SJSA1 (cell line): ENCODE results near the gene NPC2. TPM values are rescaled to one million over a fixed set of nuclear protein-coding genes. Genes with fewer than 3 reads are reported as not detected.
"Not testable (repeated sequence)": the region's sequence is repeated elsewhere in the genome, so short reads cannot be mapped to it uniquely, and the experiment has no call there.

ENCODE experiments used
- DNase-seq, 2 experiments: peaks; one replicate each; pipeline ENCODE4 v3.0.0-alpha.2; 2015 to 2020; ENCODE audit warnings: low spot score in 2 of 2, low read depth in 1 of 2
- H3K27ac ChIP-seq: fragments of 250-450 bp; sonication (Bioruptor Pico); 2 replicates; pipeline ENCODE4 v1.5.1; 2020; ENCODE audit warnings: mild to moderate bottlenecking, moderate library complexity
- H3K27me3 ChIP-seq: fragments of 250-450 bp; sonication (Bioruptor Pico); replicated peaks from 2 replicates; pipeline ENCODE4 v1.5.1; 2020; ENCODE audit warnings: mild to moderate bottlenecking, moderate library complexity
- H3K36me3 ChIP-seq: fragments of 250-450 bp; sonication (Bioruptor Pico); 2 replicates; pipeline ENCODE4 v1.5.1; 2020; ENCODE audit warnings: mild to moderate bottlenecking
- H3K4me1 ChIP-seq: fragments of 250-450 bp; sonication (Bioruptor Pico); replicated peaks from 2 replicates; pipeline ENCODE4 v1.6.1; 2021; ENCODE audit warnings: mild to moderate bottlenecking
- H3K4me3 ChIP-seq: fragments of 250-450 bp; sonication (Bioruptor Pico); 2 replicates; pipeline ENCODE4 v1.5.1; 2020; ENCODE audit warnings: mild to moderate bottlenecking
- H3K9me3 ChIP-seq: fragments of 250-450 bp; sonication (Bioruptor Pico); replicated peaks from 2 replicates; pipeline ENCODE4 v1.5.1; 2020; ENCODE audit warnings: mild to moderate bottlenecking
- total RNA-seq: library from RNA; depleted of rRNA; stranded (reverse); fragments of >200 nt; shearing (Covaris generic); gene quantifications from 2 replicates; pipeline ENCODE4 v1.2.3, GENCODE V29; 2014

Gene NPC2
- total RNA-seq, 1 experiment from 2014 or later: 110 TPM

DNA sequence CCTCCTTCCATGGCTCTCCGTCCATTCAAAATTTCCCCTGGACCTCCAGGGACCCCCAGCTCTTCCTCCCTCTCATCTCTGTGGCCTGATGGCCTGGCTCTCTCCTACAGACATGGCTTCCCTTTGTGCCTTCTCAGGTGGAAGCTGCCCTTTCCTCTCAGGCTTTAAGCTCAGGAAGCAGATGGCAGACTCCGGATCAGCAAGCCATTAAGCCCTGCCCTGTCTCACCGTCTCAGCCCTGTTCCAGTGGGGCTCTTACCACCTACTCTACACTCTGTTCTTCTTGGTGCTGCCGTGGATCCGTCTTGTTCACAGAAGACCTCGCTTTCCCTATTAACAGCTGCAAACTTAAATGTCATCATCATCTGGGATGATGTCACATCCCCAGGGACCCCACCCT lies 33.1 kb downstream of the NPC2 start:
- no peak for DNase-seq
- no peaks in the 10 kb centered on the region for H3K36me3 ChIP-seq
- no peak overlapping the region for H3K27ac ChIP-seq
- H3K27me3 ChIP-seq: no peaks in the 10 kb centered on the region
- no peak overlapping the region for H3K4me3 ChIP-seq
- no peaks in the 10 kb centered on the region for H3K9me3 ChIP-seq
- H3K4me1 ChIP-seq: peaks cover 8% of the 10 kb centered on the region

DNA sequence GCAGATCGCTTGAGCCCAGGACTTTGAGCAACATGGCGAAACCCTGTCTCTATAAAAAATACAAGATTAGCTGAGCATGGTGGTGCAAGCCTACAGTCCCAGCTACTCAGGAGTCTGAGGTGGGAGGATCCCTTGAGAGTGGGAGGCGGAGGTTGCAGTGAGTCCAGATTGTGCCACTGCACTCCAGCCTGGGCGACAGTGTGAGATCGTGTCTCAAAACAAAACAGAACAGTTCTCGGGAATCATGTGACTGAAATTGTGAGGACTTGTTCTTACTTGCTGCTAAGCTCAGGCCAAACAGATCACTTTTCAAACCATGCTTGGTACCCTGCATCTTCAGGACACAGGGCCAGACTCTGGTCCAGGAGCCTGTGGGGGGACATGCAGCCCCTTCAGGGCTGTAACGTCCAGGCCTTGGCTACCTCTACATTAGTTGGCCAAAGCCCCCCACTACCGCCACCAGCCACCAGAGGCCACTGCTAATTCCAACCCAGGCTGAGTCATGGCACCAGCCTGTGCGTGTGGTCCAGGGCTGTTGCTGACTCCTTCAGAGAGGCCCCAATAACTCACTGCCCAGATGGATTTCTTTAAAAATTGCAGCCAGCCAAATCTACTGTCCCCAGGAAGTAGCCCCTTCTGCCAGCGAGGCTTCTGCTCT lies 33.7 kb downstream of the NPC2 start:
- no peaks in the 10 kb centered on the region for H3K36me3 ChIP-seq
- H3K4me1 ChIP-seq: peaks cover 8% of the 10 kb centered on the region
- no peaks in the 10 kb centered on the region for H3K9me3 ChIP-seq
- no peak overlapping the region for H3K4me3 ChIP-seq
- no peaks in the 10 kb centered on the region for H3K27me3 ChIP-seq
- H3K27ac ChIP-seq: no peak overlapping the region
- peak; percentile 50 to 77 for DNase-seq

DNA sequence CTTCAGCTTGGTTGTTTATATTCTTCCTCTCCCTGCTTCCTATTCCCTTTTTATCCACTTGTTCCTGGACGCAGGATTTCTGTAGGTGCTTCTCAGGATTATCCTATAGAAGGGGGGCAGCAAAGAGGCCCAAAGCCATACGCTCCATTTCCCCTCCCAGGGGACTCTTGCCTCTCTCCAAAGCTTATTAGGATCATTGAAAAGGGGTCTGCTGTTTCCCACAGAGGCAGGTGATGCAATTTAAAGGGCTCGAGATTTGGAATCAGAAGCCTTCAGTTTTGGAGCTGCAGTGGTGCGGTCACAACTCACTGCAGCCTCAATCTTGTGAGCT lies 35.6 kb downstream of the NPC2 start:
- H3K36me3 ChIP-seq: no peaks in the 10 kb centered on the region
- H3K4me1 ChIP-seq: peaks cover 8% of the 10 kb centered on the region
- H3K4me3 ChIP-seq: no peak overlapping the region
- no peaks in the 10 kb centered on the region for H3K9me3 ChIP-seq
- no peak overlapping the region for H3K27ac ChIP-seq
- no peak for DNase-seq
- H3K27me3 ChIP-seq: peaks cover 2% of the 10 kb centered on the region; the same call in 1 of the 2 replicates

DNA sequence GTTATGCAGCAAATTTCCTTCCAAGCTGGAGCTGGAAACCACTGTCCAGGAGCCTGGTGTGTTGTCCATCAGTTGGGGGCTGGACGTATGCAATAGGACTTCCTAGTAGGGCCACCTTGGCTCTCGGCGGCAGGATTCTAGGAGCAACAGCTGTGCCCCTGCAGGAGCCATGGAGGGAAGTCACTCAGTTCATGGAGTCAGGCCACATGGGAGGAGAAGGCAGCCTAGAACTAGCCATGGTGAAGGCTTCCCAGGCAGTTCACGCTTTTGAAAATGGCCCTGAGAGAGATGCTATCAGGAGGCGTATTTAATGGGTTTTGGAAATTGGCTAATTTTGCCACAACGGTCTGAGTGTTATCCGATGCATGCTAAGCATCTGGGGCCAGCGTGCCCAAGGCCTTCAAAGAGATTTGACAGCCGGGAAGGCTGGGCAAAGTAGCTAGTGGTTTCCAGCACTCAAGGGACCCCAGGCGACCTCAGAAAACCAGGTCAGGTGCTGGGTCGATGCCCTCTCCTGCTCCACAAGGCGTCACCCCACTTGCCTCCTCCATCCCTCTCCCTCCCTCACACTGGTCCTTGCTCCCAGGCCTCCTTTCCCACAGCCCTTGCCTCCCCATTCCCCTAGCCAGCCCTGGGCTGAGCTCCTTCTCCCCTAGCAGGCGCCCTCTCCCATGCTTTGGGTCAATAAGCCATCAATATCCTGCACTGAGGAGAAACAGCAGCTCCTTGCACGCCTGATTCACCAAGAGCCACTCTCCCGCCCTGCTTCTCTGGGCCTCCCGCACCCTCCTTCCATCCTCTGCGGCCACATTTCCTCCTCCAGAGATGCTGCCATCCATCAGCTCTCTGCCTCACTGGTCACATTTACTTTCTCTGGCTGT lies 36.2 kb downstream of the NPC2 start:
- H3K36me3 ChIP-seq: no peaks in the 10 kb centered on the region
- H3K4me3 ChIP-seq: no peak overlapping the region
- DNase-seq: no peak
- H3K27ac ChIP-seq: no peak overlapping the region
- H3K27me3 ChIP-seq: peaks cover 4% of the 10 kb centered on the region; the same call in 1 of the 2 replicates
- no peaks in the 10 kb centered on the region for H3K9me3 ChIP-seq
- peaks cover 8% of the 10 kb centered on the region for H3K4me1 ChIP-seq

DNA sequence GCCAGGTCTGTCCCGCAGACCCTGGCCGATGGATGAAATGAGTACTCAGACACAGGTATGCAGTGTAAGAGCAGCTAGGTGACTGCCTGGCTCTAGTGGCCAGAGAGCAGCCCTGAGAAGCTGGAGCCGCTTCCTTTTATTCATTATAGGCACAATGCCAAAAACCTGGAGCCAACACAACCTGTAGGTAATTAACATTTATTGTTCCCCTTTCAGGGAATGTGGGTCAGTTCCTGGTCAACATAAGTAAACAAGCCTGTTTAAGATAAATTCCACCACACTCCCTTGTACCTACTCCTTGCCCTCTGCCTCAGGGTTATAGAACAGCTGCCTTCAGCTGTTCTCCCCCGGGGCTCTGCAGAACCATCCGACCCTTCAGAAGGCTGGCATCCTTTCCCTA lies 38.7 kb downstream of the NPC2 start:
- not testable (repeated sequence) for H3K36me3 ChIP-seq, H3K4me3 ChIP-seq, DNase-seq, H3K27ac ChIP-seq, H3K4me1 ChIP-seq, H3K9me3 ChIP-seq
- H3K27me3 ChIP-seq: peaks cover 10% of the 10 kb centered on the region; the same call in 1 of the 2 replicates

DNA sequence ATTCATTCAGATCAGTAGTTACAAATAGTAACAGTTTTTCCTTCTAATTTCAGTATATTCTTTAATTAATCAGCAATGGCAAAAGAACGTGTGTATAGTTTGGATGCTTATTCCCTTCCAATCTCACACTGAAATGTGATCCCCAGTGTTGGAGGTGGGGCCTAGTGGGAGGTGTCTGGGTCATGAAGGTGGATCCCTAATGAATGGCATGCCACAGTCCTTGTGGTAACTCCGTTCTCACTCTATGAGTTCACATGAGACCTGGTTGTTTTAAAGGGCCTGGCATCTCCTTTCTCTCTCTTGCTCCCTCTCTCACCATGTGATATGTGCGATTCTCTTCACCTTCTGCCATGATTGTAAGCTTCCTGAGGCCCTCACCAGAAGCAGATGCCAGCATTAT lies 48.2 kb downstream of the NPC2 start:
- no peak overlapping the region for H3K4me3 ChIP-seq
- H3K27ac ChIP-seq: no peak overlapping the region
- peaks cover 9% of the 10 kb centered on the region for H3K27me3 ChIP-seq
- H3K36me3 ChIP-seq: no peaks in the 10 kb centered on the region
- no peaks in the 10 kb centered on the region for H3K9me3 ChIP-seq
- H3K4me1 ChIP-seq: no peaks in the 10 kb centered on the region
- DNase-seq: no peak

DNA sequence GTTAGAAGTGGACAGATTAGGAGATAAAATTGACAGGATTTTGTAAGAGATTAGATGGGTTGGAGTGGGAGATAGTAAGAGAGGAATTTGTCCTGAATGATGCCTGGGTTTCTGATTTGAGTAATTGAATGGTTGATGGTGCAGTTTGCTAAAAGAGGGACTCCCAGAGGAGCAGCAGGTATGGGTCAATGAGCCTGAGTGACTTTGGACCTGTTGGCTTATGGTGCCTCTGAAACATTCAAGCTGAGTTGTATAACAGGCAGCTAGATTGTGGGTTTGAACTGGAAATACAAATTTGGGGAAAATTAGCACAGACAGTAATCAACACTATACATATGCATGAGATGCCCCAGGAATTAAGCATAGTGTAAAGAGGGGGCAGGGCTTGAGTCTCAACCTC lies 50.3 kb downstream of the NPC2 start:
- Histone ChIP-seq H3K27me3 (peaks cover 12% of the 10 kb centered on the region), H3K27ac (no peak overlapping the region), H3K4me3 (no peak overlapping the region), H3K36me3 (no peaks in the 10 kb centered on the region), H3K4me1 (no peaks in the 10 kb centered on the region), H3K9me3 (no peaks in the 10 kb centered on the region)
- DNase-seq: no peak

DNA sequence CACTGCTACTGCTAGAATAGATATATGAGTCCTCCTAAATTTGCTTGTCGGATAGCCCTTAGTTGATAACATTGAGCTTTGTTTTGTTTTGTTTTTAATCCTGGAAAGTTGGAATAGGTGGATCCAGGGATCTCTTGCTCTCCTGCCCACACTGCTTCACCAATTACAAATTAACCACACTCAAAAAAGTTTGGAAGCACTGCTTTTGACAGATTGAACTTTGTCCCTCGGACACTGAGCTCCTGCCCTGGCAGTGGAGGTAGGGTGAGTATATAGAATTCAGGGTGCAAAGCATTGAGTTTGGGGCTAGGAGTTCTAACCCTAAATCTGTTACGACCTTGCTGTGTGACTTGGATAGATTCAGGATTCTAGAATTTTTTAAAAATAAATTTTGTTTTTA lies 52.0 kb downstream of the NPC2 start:
- peaks cover 12% of the 10 kb centered on the region for H3K27me3 ChIP-seq
- no peak overlapping the region for H3K4me3 ChIP-seq
- H3K9me3 ChIP-seq: no peaks in the 10 kb centered on the region
- no peak overlapping the region for H3K27ac ChIP-seq
- DNase-seq: no peak
- no peaks in the 10 kb centered on the region for H3K36me3 ChIP-seq
- H3K4me1 ChIP-seq: no peaks in the 10 kb centered on the region

DNA sequence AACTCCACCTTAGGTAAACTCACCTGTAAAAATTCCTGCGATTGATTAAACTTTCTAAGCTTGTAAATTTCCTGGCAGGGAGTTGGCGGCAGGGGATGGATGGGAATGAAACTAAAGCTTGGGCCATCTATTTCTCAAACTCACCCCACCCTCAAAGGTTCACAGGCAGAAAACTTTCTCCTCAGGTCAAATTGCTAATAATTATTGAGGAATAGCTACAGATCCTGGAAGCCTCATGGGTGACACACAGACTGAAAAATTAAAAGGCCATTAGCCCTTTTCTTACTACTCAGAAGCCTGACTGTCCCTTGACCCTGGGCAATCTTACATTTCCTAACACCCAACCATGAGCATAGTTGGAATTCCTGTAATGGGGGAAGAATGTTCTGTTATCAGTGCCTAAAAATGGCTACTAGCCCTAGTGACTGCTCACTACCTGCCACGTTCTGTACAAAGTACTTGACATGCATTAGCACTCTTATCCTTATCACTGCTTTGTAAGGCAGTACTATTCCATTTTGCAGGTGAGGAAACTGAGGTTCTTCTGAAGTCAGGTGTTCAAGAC lies 54.7 kb downstream of the NPC2 start:
- H3K9me3 ChIP-seq: no peaks in the 10 kb centered on the region
- no peak for DNase-seq
- no peaks in the 10 kb centered on the region for H3K36me3 ChIP-seq
- no peaks in the 10 kb centered on the region for H3K4me1 ChIP-seq
- no peak overlapping the region for H3K27ac ChIP-seq
- H3K27me3 ChIP-seq: peaks cover 12% of the 10 kb centered on the region
- no peak overlapping the region for H3K4me3 ChIP-seq

DNA sequence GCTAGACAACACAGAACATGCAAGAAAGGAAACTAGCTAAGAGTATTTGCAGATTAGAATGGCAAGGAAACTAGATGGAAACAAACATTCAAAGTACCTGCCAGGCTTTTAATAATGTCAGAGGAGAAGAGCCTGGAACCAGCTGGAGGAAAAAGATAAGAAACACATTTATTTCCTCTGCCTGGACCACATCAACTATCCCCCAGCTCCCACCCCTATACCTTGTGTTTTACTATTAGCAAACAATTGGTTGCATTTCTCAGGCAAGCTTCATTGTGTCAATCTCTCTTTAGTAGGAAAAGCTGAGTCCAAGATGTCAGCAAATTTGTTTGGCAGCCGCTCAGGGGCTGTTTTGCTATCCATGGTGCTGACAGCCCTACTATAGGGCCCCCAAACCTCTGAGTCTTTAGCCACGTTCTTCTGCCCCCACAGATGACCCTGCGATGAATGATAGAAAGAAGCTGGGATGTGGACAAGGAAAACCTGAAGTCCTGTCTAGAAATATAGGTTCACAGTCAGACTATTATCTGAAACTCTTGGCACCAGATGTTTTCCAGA lies 55.5 kb downstream of the NPC2 start:
- Histone ChIP-seq H3K4me1 (no peaks in the 10 kb centered on the region), H3K27ac (no peak overlapping the region), H3K27me3 (peaks cover 12% of the 10 kb centered on the region), H3K36me3 (no peaks in the 10 kb centered on the region), H3K4me3 (no peak overlapping the region), H3K9me3 (no peaks in the 10 kb centered on the region)
- no peak for DNase-seq

DNA sequence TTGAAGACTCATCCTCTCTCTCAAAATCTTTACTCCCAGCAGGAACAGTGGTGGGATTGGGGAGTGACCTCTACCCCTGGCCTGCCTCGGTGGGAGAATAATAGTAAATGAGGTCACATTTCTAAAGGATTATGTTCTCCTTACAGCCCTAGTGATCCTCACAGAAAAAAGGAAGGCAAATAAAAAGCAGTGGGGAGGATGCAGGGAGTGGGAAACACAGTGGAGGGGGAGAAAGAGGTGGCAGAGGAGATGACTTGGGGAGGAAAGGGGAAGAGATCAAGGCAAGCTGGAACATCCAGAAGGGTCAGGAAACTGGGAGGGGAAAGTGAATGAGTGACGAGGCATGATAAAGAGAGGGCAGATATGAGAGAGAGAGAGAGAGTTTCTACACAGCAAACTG lies 58.8 kb downstream of the NPC2 start:
- Histone ChIP-seq H3K4me1 (no peaks in the 10 kb centered on the region), H3K4me3 (no peak overlapping the region), H3K27me3 (peaks cover 15% of the 10 kb centered on the region), H3K9me3 (no peaks in the 10 kb centered on the region), H3K36me3 (no peaks in the 10 kb centered on the region), H3K27ac (no peak overlapping the region)
- peak in 1 of 2 experiments; percentile 1 for DNase-seq

DNA sequence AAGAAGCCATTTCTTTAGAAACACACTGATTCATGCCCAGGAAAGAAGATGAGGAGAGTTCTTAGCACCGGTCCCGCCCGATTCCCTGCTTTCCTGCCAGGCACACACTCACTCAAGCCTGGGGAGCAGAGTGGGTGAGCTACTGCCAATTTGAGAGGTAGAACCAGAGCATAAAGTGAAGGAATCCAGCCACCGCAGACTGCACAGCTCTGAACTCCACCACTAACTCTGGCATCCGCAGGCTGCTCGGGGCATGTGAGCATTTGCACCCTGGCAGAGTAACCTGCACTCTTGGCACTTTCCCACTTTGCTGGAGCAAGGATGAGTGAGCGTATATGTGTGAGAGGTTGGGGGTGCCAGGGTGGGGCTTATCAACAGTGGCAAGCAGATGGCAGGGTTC lies 63.1 kb downstream of the NPC2 start:
- DNase-seq: no peak
- Histone ChIP-seq H3K9me3 (no peaks in the 10 kb centered on the region), H3K27ac (no peak overlapping the region), H3K4me3 (no peak overlapping the region), H3K27me3 (peaks cover 13% of the 10 kb centered on the region), H3K36me3 (no peaks in the 10 kb centered on the region), H3K4me1 (no peaks in the 10 kb centered on the region)
